ENCODE data around the gene ERAP2.
"Not testable (repeated sequence)": the region's sequence is repeated elsewhere in the genome, so short reads cannot be mapped to it uniquely, and the experiment has no call there.

The ERAP2 gene

GRCh38 chr5:96871686-96872085 lies 4.6 kb upstream of the ERAP2 start:
- H3K27ac ChIP-seq: no peak overlapping the region
- no peaks in the 10 kb centered on the region for H3K36me3 ChIP-seq
- H3K4me3 ChIP-seq (ENCODE audit: low read depth, low read length): no peak overlapping the region
- no peaks in the 10 kb centered on the region for H3K9me3 ChIP-seq (ENCODE audit: severe bottlenecking)
- TF ChIP-seq CTCF (IDR thresholded peaks at IDR 0.05; ENCODE audit: low read depth, low read length): no peak
- no peaks in the 10 kb centered on the region for H3K27me3 ChIP-seq (ENCODE audit: insufficient read depth, low read depth, severe bottlenecking)
- no peak for DNase-seq

GRCh38 chr5:96873449-96873848 lies 2.9 kb upstream of the ERAP2 start:
- no peak for TF ChIP-seq CTCF (IDR thresholded peaks at IDR 0.05; ENCODE audit: low read depth, low read length)
- H3K9me3 ChIP-seq (ENCODE audit: severe bottlenecking): no peaks in the 10 kb centered on the region
- no peak overlapping the region for H3K4me3 ChIP-seq (ENCODE audit: low read depth, low read length)
- no peak for DNase-seq
- H3K27ac ChIP-seq: no peak overlapping the region
- no peaks in the 10 kb centered on the region for H3K27me3 ChIP-seq (ENCODE audit: insufficient read depth, low read depth, severe bottlenecking)
- H3K36me3 ChIP-seq: no peaks in the 10 kb centered on the region

- TF ChIP-seq CTCF (IDR thresholded peaks at IDR 0.05; ENCODE audit: low read depth, low read length): no peak
- no peak overlapping the region for H3K27ac ChIP-seq
- no peaks in the 10 kb centered on the region for H3K36me3 ChIP-seq
- no peak overlapping the region for H3K4me3 ChIP-seq (ENCODE audit: low read depth, low read length)
- no peaks in the 10 kb centered on the region for H3K9me3 ChIP-seq (ENCODE audit: severe bottlenecking)
- no peak for DNase-seq
- no peaks in the 10 kb centered on the region for H3K27me3 ChIP-seq (ENCODE audit: insufficient read depth, low read depth, severe bottlenecking)
These were observed 1.7 kb upstream of the ERAP2 start for GRCh38 chr5:96874631-96875030.

- Histone ChIP-seq H3K4me3 (ENCODE audit: low read depth, low read length) (no peak overlapping the region), H3K36me3 (no peaks in the 10 kb centered on the region), H3K27ac (no peak overlapping the region), H3K9me3 (ENCODE audit: severe bottlenecking) (no peaks in the 10 kb centered on the region), H3K27me3 (ENCODE audit: insufficient read depth, low read depth, severe bottlenecking) (no peaks in the 10 kb centered on the region)
- no peak for TF ChIP-seq CTCF (IDR thresholded peaks at IDR 0.05; ENCODE audit: low read depth, low read length)
- DNase-seq: no peak
These were observed 459 bp upstream of the ERAP2 start for GRCh38 chr5:96875791-96876291.

GRCh38 chr5:96876977-96877469 lies 723 bp downstream of the ERAP2 start:
- not testable (repeated sequence) for H3K9me3 ChIP-seq (ENCODE audit: severe bottlenecking); H3K36me3 ChIP-seq; H3K27me3 ChIP-seq (ENCODE audit: insufficient read depth, low read depth, severe bottlenecking); H3K27ac ChIP-seq; DNase-seq; H3K4me3 ChIP-seq (ENCODE audit: low read depth, low read length)

GRCh38 chr5:96879665-96880064 lies 3.4 kb downstream of the ERAP2 start:
- no peaks in the 10 kb centered on the region for H3K36me3 ChIP-seq
- TF ChIP-seq CTCF (IDR thresholded peaks at IDR 0.05; ENCODE audit: low read depth, low read length): no peak
- no peak for DNase-seq
- H3K4me3 ChIP-seq (ENCODE audit: low read depth, low read length): no peak overlapping the region
- no peaks in the 10 kb centered on the region for H3K9me3 ChIP-seq (ENCODE audit: severe bottlenecking)
- no peaks in the 10 kb centered on the region for H3K27me3 ChIP-seq (ENCODE audit: insufficient read depth, low read depth, severe bottlenecking)
- no peak overlapping the region for H3K27ac ChIP-seq
